Mucosa of descending colon (tissue), 3 donors: ENCODE data around the gene PLEKHG3. TPM values are rescaled to one million over a fixed set of nuclear protein-coding genes. Genes with fewer than 3 reads are reported as not detected.

ENCODE experiments used
- ATAC-seq: fragments of 200-7000 bp; cut with Tn5 transposase; one replicate; pipeline ENCODE4 v1.9.1; 2020; ENCODE audit warnings: mild to moderate bottlenecking, moderate library complexity
- DNase-seq, 3 donors: peaks; one replicate each; pipeline ENCODE4 v3.0.0-alpha.2; 2020
- H3K36me3 ChIP-seq: fragments of 200-600 bp; one replicate; pipeline ENCODE4 v1.8.0; 2021; ENCODE audit warnings: low read depth, mild to moderate bottlenecking
- H3K4me1 ChIP-seq: fragments of 200-600 bp; one replicate; pipeline ENCODE4 v1.8.0; 2021; ENCODE audit warnings: low read depth, mild to moderate bottlenecking
- H3K4me3 ChIP-seq: fragments of 200-600 bp; one replicate; pipeline ENCODE4 v1.8.0; 2021; ENCODE audit warnings: mild to moderate bottlenecking
- H3K9me3 ChIP-seq: fragments of 200-600 bp; one replicate; pipeline ENCODE4 v1.8.0; 2021; ENCODE audit warnings: mild to moderate bottlenecking
- intact Hi-C, 2 donors: fragments of 100-400 bp; cut with DNase I in 1 of 2; cut with micrococcal nuclease in 1 of 2; formaldehyde crosslinking; loops; one replicate each; pipeline versions ENCODE4 v1.11.0 to v1.11.1; 2022; cut with DNase I, micrococcal nuclease
- total RNA-seq, 3 donors: library from RNA; stranded (reverse); fragmentation: NEBNext Ultra II Directional in 2 of 3; extraction: Animal tissue kit (Norgen Biotek cat#: 25700) in 2 of 3; gene quantifications; one replicate each; pipeline versions ENCODE4 v1.2.1 to v1.2.4, GENCODE V29; 2021 to 2023
- TF ChIP-seq, protein P1 (sequence below): fragments of 200-600 bp; IDR thresholded peaks from one replicate; pipeline ENCODE4 v1.8.0; 2022; ENCODE audit warnings: antibody characterized with exemption, mild to moderate bottlenecking
- donor health status: DM: no; HTN: no; CAD: no; lungs with moderate emphysema.
- donor health status: DM: no; HTN: no; CAD: no.
- donor health status: DM: no; HTN: yes; CAD: no.

The PLEKHG3 gene
- total RNA-seq, 3 donors from 2014 or later: 72.0 to 96.6 (median 91.4) TPM

DNA sequence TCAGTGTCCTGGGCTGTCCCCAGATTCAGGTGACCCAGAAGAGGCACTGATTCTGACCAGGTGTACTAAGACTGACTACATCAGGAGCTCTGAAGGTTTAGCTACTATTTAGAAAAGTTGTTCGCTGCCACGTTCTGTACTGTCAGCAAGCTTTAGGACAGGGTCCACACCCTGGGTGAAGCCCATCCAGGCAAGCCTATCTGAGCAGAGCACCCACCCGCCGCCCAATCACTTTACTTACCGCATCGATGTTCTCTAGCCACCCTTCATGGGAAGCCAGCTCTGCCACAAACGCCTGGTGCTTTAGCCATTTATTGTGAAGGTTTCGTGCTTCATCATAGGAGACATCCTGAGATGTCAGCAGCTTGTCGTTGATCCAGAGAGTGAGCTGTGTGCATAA lies 79.8 kb downstream of the PLEKHG3 start:
- TF ChIP-seq, protein P1, sequence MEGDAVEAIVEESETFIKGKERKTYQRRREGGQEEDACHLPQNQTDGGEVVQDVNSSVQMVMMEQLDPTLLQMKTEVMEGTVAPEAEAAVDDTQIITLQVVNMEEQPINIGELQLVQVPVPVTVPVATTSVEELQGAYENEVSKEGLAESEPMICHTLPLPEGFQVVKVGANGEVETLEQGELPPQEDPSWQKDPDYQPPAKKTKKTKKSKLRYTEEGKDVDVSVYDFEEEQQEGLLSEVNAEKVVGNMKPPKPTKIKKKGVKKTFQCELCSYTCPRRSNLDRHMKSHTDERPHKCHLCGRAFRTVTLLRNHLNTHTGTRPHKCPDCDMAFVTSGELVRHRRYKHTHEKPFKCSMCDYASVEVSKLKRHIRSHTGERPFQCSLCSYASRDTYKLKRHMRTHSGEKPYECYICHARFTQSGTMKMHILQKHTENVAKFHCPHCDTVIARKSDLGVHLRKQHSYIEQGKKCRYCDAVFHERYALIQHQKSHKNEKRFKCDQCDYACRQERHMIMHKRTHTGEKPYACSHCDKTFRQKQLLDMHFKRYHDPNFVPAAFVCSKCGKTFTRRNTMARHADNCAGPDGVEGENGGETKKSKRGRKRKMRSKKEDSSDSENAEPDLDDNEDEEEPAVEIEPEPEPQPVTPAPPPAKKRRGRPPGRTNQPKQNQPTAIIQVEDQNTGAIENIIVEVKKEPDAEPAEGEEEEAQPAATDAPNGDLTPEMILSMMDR: no peak
- intact Hi-C loops: no loop called here
- Histone ChIP-seq H3K4me3 (no peak overlapping the region), H3K36me3 (no peaks in the 10 kb centered on the region), H3K4me1 (no peaks in the 10 kb centered on the region), H3K9me3 (no peaks in the 10 kb centered on the region)
- no peak for DNase-seq
- no peak for ATAC-seq

DNA sequence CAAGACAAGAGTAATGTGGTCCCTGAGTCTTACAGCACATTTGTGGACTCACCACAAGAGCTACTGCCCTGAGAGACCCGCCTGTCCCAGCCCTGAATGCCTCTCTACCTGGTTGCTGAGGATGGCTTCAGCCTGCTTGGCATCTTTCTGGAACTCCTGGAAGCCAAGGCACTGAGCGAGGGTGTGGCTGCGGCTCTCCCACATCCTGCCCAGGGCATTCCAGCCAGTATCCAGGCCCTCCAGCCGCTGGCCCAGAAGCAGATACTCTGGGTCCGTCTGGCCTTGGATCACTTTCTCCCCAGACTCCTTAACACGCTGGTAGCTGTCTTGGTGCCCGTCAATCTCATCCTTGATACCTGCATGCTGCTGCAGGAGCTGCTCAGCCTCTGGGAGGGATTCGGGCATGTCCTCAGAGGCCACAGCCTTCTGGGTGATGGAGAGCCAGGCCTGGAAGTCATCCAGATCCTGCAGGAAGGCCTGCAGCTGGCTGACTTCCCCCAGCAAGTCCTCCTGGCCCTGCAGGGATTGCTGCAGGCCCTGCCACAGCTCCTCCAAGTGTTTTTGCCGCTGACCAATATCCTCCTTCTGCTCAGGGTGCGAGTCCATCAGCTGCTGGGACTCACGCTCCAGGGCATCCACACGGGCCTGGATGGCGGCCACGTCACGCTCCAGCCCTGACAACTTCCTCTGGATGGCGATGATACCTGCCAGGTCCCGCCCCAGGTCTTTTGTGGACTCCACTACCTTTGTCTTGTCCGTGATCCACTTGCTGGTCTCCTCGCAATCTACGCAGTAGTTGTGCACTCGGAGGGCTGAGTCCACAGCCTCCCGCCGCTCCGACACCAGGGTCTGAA lies 82.3 kb downstream of the PLEKHG3 start:
- ATAC-seq: no peak
- no peaks in the 10 kb centered on the region for H3K4me1 ChIP-seq
- no peaks in the 10 kb centered on the region for H3K36me3 ChIP-seq
- no peak for DNase-seq
- intact Hi-C loops: no loop called here
- TF ChIP-seq, protein P1: no peak
- H3K9me3 ChIP-seq: no peaks in the 10 kb centered on the region
- H3K4me3 ChIP-seq: no peak overlapping the region

DNA sequence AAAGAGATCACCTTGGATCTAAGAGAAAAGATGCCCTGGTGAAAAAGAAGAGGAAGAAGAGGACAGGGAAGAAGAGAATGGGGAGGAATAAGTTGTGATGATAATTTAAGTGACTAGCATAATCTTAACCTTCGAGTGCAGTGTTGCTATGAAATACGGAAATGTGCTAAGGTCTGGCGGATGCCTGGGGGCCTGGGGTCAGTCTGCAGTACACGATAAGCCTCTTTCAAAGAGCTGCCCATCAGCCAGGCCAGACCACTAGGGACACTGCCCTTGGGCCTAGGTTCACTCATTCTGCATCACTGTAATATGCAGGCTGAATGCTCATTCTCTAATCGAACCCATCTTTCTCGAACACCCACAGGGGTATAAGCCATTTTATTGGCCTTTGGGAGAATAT lies 83.4 kb downstream of the PLEKHG3 start:
- H3K4me1 ChIP-seq: no peaks in the 10 kb centered on the region
- intact Hi-C loops: no loop called here
- DNase-seq: no peak

DNA sequence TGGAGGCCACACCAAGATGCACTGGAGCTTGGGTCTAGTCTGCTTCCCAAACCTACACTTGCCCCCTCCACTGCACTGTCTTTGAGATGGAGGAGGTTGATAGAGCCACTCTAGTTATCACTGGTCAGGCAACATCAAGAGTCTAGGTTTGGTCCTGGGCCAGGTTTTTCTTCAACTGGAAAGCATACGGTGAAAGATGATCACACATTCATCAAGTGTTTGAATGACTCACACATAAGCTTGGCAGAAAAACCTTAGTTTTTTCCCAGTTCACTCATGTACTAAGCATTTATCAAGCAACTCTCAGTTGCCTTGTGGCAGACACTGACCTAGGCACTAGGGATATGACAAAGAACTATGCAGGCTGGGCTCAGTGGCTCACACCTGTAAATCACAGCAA lies 84.5 kb downstream of the PLEKHG3 start:
- ATAC-seq: no peak
- Histone ChIP-seq H3K36me3 (no peaks in the 10 kb centered on the region), H3K9me3 (no peaks in the 10 kb centered on the region), H3K4me3 (no peak overlapping the region), H3K4me1 (no peaks in the 10 kb centered on the region)
- TF ChIP-seq, protein P1: no peak
- intact Hi-C loops: no loop called here
- DNase-seq: no peak

More for the DNA sequence above, 83.4 kb downstream of the PLEKHG3 start:
- ATAC-seq: no peak
- Histone ChIP-seq H3K36me3 (no peaks in the 10 kb centered on the region), H3K4me3 (no peak overlapping the region), H3K9me3 (no peaks in the 10 kb centered on the region)
- TF ChIP-seq, protein P1: no peak

DNA sequence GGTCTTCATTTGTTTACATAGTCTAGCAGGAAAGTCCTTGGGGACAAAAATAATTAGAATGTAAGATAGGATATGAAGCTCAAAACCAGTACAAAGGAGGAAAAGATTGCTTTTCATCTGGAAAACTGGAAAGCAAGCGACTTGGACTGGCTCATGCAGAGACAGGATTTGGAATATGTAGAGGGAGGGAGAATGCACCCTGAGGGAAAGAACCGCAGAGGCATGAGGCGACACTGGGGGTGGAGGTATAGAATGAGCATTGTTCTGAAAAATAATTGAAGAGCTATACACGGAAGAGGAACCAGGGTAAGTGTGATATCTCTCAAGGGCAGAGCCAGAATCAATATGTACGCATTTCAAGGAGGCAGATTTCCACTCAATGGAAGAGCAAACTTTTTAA lies 85.5 kb downstream of the PLEKHG3 start:
- TF ChIP-seq, protein P1: no peak
- Histone ChIP-seq H3K4me3 (no peak overlapping the region), H3K9me3 (no peaks in the 10 kb centered on the region), H3K4me1 (no peaks in the 10 kb centered on the region), H3K36me3 (no peaks in the 10 kb centered on the region)
- intact Hi-C loops: no loop called here
- ATAC-seq (no peak), DNase-seq (no peak)
